Measurements from ENCODE around the gene KLRF2.

The KLRF2 gene

DNA sequence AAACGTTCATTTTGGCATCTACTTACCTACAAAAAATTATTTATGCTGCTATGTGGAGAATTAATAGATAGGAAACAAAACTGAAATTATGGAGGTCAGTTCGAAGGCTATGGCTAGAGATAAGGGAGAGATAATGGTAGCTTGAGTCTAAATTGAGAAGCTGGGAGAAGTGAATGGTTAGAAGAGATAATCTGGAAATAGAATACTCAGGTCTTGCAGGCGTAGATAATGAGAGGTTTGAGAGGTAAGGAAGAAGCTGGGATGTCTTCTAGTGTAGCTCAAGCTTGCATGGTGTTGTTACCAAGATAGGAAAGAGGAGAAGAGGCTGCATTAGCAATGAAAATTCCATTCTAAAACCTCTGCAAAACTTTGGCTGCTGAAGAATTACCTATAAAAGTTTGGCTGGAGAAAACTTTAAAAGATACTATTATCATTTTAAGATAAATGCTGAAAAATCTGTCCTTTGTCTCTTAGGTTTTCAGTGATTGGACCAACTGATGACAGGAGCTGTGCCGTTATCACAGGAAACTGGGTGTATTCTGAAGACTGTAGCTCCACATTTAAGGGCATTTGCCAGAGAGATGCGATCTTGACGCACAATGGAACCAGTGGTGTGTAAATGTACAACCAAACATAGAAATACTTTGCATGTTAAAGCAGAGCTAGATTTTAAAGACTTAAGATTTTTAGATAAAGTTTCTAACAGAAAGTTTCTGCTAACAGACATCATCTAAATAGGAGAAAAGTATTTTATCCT is 14.1 kb downstream of the KLRF2 start:
- no peak for DNase-seq

DNA sequence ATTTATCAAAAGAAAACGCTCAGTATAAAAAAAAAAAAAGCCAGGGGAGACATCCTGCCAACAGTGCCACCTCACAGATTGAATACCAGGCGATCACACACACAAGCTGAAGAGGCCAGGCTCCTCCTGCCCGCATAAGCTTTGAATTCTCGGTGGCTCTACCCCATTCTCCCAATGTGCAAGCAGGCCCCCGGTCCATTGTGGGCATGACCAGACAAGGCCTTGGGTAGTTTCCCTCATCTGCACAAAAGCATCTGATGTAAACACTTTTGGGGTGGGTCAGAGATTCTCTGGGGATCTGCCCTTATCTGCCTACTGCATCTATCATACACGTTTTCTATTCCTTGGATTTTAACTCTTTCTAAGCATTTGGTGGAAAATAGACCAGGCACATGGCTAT is 16.2 kb downstream of the KLRF2 start:
- no peak for DNase-seq

DNA sequence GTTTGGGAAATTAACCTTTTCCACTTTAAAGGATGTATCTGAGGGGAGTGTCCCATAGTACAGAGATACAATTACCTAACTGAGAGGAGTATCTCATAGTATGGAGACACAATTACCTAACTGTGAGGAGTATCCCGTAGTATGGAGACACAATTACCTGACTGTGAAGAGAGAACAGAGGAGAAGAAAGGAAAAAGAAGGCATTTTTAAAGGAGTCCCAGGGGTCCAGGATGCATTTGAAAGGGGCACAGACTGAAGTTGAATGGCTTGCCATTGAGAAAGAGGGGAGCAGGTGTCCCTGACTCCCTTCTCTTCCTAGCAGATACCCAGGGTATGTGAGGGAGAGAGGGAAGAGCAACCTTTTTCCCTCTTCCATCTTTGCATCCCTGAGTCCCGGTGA is 17.9 kb downstream of the KLRF2 start:
- DNase-seq: no peak

DNA sequence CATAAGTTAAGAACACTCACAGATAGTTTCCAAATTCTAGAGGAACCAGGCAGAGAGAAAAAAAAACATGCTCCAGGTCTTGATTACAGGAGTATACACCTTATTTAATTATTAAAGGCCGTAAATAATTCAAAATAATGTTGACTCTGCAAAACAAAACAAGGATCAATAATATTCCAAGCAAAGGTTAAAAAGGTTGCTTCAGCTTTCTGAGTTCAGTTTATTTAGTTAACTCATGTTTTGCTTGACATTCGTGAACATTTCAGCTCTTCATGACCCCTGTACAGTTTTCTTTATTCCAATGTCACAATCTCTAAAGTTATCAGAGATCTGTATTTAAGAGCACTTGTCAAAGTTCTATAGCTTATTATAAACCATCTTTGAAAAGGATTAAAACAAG is 19.6 kb downstream of the KLRF2 start:
- no peak for DNase-seq

DNA sequence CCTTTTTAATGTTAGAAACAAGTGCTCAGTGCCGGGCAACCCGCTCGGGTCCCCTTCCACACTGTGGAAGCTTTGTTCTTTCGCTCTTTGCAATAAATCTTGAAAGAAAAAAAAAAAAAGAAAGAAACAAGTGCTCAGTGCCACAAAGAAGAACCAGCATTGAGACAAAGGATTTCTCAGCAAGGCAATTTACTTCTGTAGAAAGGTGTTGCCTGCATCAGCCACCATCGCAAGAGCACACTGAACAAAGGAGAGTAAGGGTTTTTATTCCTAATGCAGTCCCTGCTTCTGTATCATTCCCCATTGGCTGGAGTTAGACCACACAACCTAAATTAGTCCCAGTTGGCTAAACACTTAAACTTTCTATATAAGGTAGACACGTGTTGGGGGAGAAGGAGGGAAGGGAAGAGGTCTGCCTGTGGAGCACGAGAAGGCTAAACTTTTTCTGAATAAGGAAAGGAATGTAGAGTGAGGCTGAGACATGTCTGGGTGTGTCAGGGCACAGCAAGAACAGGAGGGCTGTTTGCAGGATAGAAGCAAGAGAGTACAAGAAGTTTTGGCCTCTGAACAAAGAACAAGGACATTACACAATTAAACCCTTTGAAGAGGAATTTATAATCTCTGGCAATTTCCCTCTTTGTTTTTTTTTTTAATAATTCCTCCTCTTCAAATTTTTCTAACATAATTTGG is 21.4 kb downstream of the KLRF2 start:
- no peak for DNase-seq

DNA sequence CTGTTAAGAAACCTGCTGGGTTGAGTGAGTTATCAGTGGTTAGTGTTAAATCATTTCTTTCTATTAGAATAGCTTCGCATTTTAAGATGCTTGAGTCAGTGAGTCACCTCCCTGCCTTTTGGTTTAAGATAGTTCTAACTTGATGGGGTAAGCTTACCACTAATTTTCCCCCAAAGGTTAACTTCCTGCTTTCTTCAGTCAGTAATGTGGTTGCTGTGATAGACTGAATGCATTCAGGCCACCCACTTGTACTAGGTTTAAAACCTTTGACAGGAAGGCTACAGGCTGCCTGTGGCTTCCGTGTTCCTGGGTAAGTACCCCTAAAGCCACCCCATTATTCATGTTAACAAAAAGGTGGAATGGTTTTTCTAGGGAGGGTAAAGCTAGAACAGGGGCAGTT is 25.6 kb downstream of the KLRF2 start:
- peak; percentile 82 for DNase-seq

DNA sequence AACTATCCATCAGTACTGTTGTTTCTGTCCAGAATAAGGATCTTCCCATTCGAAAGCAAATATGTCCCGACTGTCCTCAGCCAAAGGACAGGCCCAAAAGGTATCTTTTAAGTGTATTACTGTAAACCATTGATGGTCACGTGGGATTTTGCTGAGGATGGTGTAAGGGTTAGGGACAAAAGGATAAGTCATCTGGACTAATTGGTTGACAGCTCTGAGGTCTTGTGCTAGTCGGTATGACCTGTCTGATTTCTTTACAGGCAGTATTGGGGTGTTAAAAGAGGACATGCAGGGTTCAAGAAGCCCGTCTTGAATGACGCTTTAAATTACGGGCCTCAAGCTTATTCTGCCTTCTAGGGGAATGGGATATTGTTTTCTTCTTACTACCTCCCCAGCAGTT is 26.5 kb downstream of the KLRF2 start:
- DNase-seq: no peak

DNA sequence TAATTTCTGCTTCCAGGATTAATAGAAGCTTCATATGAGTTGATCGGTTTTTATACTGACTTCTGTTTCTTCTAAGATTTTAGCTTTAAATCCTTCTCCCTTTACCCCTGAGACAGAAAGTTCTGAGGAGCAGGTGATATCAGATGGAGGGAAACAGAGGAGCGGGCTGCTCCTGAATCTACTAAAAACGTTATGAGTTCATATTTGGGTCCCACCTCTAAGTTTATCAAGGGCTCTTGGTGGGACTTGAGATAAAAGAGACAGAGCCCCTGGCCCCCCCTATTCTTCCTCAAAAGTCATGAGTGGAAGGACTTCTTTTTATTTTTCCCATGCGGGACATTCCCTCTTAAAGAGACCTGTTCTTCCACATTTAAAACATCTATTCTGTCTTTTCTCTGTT is 27.1 kb downstream of the KLRF2 start:
- no peak for DNase-seq

DNA sequence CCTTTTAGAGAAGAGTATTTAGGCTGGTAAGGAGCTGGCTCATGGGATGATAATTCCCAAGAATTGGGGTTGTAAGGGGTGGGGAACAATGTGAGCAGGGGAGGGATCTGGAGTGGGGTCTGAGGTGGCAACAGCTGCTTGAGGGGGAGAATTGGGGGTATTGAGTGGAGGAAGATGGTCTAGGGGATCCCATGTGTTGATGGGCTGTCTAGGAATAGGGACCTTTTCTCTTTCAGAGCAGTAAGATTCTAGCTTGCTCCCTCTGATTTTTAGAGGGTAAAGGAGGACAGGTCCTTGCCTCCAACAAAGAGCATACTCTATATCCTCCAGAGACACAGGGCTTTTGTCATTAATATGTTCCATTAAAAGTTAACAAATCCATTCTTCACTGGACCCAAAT is 28.4 kb downstream of the KLRF2 start:
- DNase-seq: no peak

DNA sequence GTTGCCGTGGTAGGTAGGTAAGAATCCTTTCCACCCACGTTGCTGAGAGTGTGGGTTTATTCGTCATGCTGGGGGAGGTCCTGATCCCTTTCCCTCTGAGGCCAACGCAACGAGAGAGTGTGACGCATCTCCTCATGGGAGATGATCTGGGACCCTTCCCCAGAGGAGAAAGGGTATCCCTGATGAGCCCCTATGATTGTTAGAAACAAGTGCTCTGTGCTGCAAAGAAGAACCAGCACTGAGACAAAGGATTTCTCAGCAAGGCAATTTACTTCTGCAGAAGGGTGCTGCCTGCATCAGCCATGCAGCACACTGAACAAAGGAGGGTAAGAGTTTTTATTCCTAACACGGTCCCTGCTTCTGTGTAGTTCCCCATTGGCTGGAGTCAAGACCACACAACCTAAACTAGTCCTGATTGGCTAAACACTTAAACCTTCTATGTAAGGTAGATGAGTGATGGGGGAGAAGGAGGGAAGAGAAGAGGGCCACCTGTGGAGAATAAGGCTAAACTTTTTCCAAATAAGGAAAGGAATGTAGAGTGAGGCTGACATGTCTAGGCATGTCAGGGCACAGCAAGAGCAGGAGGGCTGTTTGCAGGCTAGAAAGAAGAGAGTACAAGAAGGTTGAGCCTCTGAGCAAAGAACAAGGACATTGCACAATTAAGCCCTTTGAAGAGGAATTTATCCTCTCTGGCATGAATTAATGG is 29.6 kb downstream of the KLRF2 start:
- DNase-seq: no peak

DNA sequence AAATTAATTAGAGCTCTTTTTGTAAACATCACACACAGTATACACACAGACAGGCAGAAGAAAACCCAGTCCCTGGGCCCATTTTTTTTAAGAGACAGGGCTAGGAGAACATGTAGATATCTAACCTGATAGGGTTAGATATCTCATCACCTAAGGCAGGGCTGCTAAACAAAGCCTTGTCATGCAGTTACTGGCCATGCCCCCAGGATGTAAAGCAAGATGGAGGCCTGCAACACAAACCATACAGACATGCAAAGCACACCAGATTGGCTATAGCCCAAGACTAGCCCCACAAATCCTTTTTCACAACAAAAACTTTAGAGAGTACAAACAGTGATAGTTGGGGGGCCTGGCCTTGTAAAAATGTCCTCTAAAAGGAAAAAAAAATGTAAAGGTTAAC is 30.4 kb downstream of the KLRF2 start:
- DNase-seq: no peak

DNA sequence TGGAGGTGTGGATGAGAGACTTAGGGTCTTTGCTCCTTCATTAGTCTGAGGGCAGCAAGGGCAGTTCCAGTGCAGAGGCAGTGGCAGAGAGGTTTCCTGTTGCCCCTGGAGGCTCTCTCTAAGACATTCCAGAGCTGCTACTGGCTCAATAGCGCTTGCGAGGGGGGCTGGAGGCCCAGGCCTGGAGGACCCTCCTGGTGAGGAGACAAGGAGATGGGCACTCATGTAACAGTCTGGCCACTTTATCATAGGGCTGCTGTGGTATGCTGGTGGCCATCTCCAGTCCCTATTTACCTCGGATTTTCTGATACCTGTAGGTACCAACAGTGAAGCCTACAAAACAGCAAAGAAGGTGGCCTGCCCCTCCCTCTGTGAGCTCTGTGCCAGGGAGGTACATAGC is 38.2 kb downstream of the KLRF2 start:
- no peak for DNase-seq

DNA sequence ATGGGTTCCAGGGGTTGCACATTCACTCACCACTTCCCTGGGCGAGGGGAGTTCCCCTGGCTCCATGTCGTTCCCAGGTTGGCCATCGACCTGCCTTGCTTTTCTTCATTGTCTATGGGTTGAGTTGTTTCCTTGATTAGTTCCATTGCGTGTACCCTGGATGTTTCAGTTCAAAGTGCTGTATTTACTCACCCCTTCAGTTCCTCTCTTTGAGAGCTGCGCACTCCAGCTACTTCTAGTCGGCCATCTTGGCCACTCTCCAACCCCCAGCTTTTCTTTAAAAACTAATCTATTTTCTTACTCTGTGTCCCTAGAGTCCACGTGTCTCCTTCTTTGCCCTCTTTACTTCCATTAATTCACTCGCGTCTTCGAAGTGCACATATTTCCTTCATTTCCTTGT is 39.2 kb downstream of the KLRF2 start:
- no peak for DNase-seq

DNA sequence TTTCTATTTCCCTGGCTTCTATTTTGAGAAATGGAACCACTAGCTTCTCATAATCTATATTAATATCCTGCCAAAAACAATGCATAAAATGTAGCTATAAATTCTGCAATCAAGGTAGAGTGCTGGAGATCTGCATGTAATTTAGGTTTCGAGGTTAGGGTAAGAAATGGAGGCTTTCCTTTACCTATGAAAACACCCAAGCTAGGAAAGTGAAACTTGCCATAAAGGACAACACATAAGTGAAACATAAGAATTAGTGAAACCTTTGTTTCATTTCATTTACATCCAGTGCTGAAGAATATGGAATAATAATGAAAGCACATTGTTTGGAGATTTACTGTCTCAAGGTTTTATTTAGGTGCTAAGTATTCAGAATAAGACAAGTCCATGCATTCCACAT is 41.1 kb downstream of the KLRF2 start:
- DNase-seq: no peak

DNA sequence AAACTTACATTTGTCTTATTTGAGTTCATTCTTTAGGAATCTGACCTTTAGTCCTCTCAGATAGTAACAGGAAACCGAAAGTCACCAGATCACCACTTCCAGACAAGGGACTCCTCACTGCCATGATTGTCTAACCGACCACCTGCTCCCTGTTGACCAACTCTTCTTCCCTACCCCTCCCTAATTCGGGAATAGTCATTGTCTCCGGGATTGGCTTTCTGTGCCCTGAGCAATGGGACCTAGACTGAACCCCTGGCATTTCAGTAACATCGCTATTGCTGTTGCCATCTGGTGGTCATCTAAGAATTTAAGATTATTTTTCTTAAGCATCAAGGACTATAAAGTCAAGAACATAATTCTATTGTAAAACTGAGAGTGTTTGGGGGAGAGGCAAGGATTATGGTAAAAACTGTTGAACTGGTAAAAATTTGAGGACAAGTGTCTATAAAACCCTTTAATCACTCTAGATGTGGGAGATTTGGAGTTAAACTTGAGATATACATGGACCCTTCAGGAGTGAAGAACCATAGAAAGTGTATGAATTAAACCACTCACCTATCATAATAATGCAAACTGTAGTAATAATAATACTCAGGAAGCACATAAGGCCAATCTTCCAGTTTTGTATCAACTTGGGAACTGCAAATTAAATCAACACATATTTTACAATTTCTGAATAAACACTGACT is 44.6 kb downstream of the KLRF2 start:
- peak; percentile 52 for DNase-seq

DNA sequence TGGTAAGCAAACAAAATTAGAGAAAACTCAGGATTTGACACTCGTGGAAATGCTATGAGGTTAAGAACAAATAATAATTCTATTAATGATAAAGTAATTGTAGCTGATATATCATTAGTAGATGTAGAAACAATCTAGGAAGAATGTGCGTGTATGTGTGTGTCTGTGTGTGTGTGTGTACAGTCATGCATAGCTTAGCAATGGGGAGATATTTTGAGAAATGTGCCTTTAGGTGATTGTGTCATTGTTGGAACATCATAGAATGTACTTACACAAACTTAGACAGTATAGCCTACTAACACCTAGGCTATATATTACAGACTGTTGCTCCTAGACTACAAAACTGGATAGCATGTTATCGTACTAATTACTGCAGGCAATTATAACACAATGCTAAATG is 45.6 kb downstream of the KLRF2 start:
- no peak for DNase-seq

DNA sequence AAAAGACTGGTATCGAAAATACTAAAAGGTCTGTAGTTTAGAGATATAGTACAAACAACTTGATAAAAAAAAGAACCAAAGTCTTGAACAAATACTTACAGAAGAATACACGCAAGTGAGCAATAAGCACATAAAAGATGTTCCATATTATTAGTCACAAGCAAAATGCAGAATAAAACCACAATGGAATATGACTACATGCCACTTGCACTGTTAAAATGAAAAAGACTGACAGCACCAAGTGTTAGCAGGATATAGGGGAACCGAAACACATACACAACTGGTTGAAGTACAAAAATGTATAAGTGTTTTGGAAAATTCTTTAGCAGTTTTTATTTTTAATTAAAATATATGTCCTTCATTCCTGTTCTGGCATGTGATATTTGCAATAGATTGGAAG is 47.3 kb downstream of the KLRF2 start:
- DNase-seq: no peak

DNA sequence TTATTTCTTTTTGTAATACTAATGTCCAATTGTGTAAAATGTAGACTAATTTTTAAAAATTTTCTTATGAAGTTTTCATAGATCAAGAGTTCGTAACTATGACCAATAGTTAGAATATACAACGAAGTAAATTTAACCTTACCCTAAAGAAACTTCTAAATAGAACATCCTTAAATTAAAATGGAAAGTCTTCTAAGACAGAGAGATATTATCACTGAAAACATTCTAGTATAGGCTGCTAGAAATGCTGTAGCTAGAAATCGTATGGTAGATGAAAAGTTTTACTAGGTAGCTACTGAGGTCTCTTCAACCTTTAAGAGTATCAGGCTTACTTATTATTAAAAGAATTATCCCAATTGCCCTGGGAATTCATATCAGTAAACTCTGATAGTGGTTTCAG is 50.0 kb downstream of the KLRF2 start:
- DNase-seq: no peak

DNA sequence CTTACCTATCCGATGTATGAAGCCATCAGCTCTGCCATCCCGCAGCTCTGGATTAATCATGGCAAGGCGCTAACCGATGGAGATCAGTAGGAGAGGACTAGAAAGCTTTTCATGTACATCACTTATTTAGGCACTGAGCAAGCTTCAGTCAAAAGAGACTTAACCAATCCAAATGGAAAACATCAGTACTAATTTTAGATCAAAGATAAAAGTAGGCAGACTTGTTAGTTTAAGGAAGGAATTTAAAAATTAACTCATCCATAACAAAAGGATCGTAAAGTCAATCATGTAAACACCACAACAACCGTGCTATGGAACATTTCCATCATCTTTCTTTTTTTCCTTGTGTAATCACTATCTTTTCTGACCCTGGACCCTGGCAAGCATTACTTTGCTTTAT is 51.0 kb downstream of the KLRF2 start, which contains the start of gene CLEC2A:
Gene CLEC2A, minus strand, starts transcription at position 101 of the 400 bp plus-strand sequence. Its CDS starts 41 bp downstream, at position 60.
- DNase-seq: no peak

DNA sequence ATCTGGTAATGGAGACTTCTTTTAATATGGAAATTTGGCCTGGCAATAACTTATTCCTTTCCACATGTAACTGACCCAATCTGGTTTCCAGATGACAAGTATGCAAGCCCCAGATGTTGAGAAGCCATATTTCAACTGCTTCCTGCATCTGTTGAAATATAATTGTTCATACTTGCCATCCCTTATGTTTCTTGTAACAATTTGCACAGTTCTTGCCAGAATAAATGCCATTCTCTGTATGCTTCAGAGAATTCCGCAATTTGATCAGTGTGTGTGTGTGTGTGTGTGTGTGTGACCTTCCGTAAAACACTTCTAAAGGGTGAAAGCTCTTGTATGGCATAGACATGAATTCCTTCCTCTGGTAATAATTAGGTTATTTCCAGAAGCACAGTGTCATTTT is 52.7 kb downstream of the KLRF2 start:
- DNase-seq: no peak

DNA sequence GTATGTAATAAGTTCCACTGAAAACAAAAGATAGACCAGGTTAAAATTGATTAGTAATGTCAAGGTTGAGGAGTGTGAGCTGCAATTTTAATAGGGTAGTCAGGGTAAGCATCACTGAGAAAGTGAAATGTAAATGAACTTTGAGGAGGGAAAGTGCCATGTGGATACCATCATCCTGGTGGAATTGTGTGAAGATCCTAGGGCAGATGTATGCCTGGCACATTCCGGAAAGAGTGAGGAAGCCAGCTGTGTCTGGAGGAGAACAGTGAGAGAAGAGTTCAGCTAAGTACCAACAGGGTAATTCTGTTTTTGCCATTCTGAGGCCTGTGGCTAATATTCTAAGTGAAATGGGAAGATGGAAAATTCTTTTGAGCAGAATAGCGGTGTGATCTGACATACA is 53.7 kb downstream of the KLRF2 start:
- no peak for DNase-seq

DNA sequence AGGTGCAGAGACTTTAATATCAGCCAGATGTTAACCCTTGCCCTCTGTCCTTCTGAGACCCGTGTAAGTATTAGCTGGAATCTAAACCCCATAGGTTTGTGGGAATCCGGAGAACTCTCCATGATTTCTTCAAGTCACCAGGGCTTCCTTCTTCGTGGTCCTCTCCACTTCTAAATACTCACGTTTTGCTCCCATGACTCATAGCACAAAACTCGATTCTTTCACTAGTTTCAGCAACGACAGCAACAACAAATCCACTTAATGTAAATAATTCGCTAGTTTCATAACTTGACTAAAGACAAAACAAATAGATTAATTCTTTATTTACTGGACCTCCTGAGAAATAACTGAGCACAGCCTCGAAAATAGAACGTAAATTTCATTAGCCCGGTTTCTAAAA is 55.3 kb downstream of the KLRF2 start:
- no peak for DNase-seq

DNA sequence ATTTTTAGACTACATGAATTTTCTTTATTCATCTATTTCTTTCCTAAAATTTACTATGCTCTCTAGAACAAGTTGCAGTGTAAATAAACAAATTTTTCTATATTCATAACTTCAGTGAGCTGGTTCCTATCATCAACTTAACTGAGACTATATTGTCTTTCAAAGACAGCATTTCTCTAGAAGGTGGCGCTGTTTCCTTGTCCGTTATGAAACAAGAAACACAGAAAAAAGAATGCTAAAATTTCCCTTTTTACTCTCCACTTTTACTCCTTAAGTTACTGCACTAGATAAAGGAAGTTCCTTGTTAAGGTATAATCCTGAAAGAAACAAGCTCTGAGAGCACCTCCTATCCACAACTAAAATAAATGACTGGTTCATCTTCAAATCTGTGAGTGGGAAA is 59.1 kb downstream of the KLRF2 start:
- peak; percentile 20 for DNase-seq

DNA sequence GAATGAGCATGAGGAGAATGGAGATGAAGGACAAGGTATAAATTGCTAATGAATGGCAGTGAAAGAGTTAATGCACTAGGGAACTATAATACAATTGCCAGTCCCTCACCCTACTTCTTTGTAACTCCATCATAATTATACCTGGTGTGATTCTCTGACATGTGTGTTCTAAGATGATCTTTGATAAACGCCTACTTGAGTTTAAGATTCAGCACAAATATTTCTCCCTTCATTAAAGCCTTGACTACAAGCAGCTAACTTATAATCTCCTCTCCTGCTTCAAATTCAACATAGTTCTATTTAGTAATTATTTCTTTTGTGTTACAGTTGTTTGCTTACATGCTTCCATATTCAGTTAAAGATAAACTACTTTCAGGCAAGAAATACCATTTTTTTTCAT is 60.5 kb downstream of the KLRF2 start:
- DNase-seq: no peak
